Mesenchymal stem cell (in vitro differentiated cells and primary cell): Measurements from ENCODE around the gene ELK3.

Source experiments
- DNase-seq: peaks from one replicate; pipeline ENCODE4 v3.0.0-alpha.2; 2013
- H2AFZ ChIP-seq: one replicate; pipeline ENCODE4 v1.6.1; 2013; ENCODE audit warnings: low read depth, mild to moderate bottlenecking, control low read depth, inconsistent platforms, low read length, moderate library complexity
- H2AK5ac ChIP-seq: 2 replicates; pipeline ENCODE4 v1.6.1; 2013; ENCODE audit warnings: low read length, moderate library complexity, mild to moderate bottlenecking, inconsistent platforms; ENCODE audit not compliant: severe bottlenecking
- H2BK120ac ChIP-seq: one replicate; pipeline ENCODE4 v1.6.1; 2013; ENCODE audit warnings: low read depth, mild to moderate bottlenecking, inconsistent platforms, low read length, moderate library complexity
- H2BK12ac ChIP-seq, 2 experiments: one replicate each; pipeline ENCODE4 v1.6.1; 2013; ENCODE audit warnings: inconsistent platforms in 2 of 2, low read length in 2 of 2, mild to moderate bottlenecking in 2 of 2, moderate library complexity in 2 of 2, control low read depth in 1 of 2
- H2BK15ac ChIP-seq: one replicate; pipeline ENCODE4 v1.6.1; 2013; ENCODE audit warnings: mild to moderate bottlenecking, low read depth, inconsistent platforms; ENCODE audit not compliant: poor library complexity, severe bottlenecking
- H2BK5ac ChIP-seq: 2 replicates; pipeline ENCODE4 v1.6.1; 2013; ENCODE audit warnings: low read depth, mild to moderate bottlenecking, low read length, control low read depth, inconsistent platforms; ENCODE audit not compliant: poor library complexity, severe bottlenecking
- H3K14ac ChIP-seq, 2 experiments: one replicate each; pipeline ENCODE4 v1.6.1; 2013; ENCODE audit warnings: inconsistent platforms in 2 of 2, low read length in 2 of 2, control low read depth in 1 of 2, mild to moderate bottlenecking in 1 of 2, moderate library complexity in 1 of 2
- H3K18ac ChIP-seq, 2 experiments: one replicate each; pipeline ENCODE4 v1.6.1; 2013; ENCODE audit warnings: inconsistent platforms in 2 of 2, low read length in 2 of 2, control low read depth in 1 of 2, low read depth in 1 of 2, mild to moderate bottlenecking in 1 of 2
- H3K23ac ChIP-seq, 2 experiments: one replicate each; pipeline ENCODE4 v1.6.1; 2013; ENCODE audit warnings: inconsistent platforms in 2 of 2, low read length in 2 of 2, mild to moderate bottlenecking in 2 of 2, moderate library complexity in 2 of 2, control low read depth in 1 of 2
- H3K27ac ChIP-seq: 2 replicates; pipeline ENCODE4 v1.5.1; 2013; ENCODE audit warnings: mild to moderate bottlenecking, moderate library complexity, low read length, control low read depth, inconsistent platforms; ENCODE audit not compliant: poor library complexity, severe bottlenecking
- H3K27me3 ChIP-seq, 2 experiments: 2 replicates each; pipeline versions ENCODE4 v1.6.1 to v1.7.0; 2013; ENCODE audit warnings: low read length in 2 of 2, mild to moderate bottlenecking in 2 of 2, moderate library complexity in 2 of 2, control low read depth in 1 of 2, inconsistent platforms in 1 of 2; ENCODE audit not compliant: control insufficient read depth in 1 of 2, insufficient read depth in 1 of 2
- H3K36me3 ChIP-seq, 2 experiments: 2 replicates each; pipeline versions ENCODE4 v1.6.1 to v1.7.0; 2013; ENCODE audit warnings: low read length in 2 of 2, control low read depth in 1 of 2, inconsistent platforms in 1 of 2, low read depth in 1 of 2, mild to moderate bottlenecking in 1 of 2; ENCODE audit not compliant: insufficient read depth in 2 of 2, control insufficient read depth in 1 of 2
- H3K4ac ChIP-seq, 2 experiments: one replicate each; pipeline ENCODE4 v1.6.1; 2013; ENCODE audit warnings: inconsistent platforms in 2 of 2, low read length in 2 of 2, mild to moderate bottlenecking in 2 of 2, moderate library complexity in 2 of 2, control low read depth in 1 of 2, low read depth in 1 of 2
- H3K4me1 ChIP-seq: 2 replicates; pipeline ENCODE4 v1.6.1; 2013; ENCODE audit warnings: low read depth, low read length, control low read depth; ENCODE audit not compliant: control insufficient read depth, insufficient read depth
- H3K4me2 ChIP-seq: 2 replicates; pipeline ENCODE4 v1.6.1; 2013; ENCODE audit warnings: low read length, mild to moderate bottlenecking, inconsistent platforms; ENCODE audit not compliant: poor library complexity, severe bottlenecking
- H3K4me3 ChIP-seq, 2 experiments: 2 replicates each; pipeline versions ENCODE4 v1.5.1 to v1.7.0; 2013; ENCODE audit warnings: low read length in 2 of 2, mild to moderate bottlenecking in 2 of 2, control low read depth in 1 of 2, low read depth in 1 of 2; ENCODE audit not compliant: insufficient read depth in 1 of 2
- H3K79me1 ChIP-seq: replicated peaks from 2 replicates; pipeline ENCODE4 v1.6.1; 2013; ENCODE audit warnings: mild to moderate bottlenecking, control low read depth, low read length, inconsistent platforms; ENCODE audit not compliant: poor library complexity, severe bottlenecking
- H3K9ac ChIP-seq: 2 replicates; pipeline ENCODE4 v1.7.0; 2013; ENCODE audit warnings: mild to moderate bottlenecking, low read length, moderate library complexity
- H3K9me3 ChIP-seq: 2 replicates; pipeline ENCODE4 v1.7.0; 2013; ENCODE audit warnings: mild to moderate bottlenecking, low read length; ENCODE audit not compliant: control insufficient read depth
- H4K8ac ChIP-seq: one replicate; pipeline ENCODE4 v1.6.1; 2013; ENCODE audit warnings: inconsistent platforms, mild to moderate bottlenecking, low read length, moderate library complexity
- H4K91ac ChIP-seq: one replicate; pipeline ENCODE4 v1.6.1; 2013; ENCODE audit warnings: mild to moderate bottlenecking, low read length, inconsistent platforms
- WGBS: methylation state at CpG from one replicate; pipeline ENCODE4 v1.1.7; 2013; ENCODE audit warnings: mixed read lengths; 5-methylcytosine and 5-hydroxymethylcytosine counted together

The ELK3 gene

GRCh38 chr12:96234591-96235483 is 40.7 kb downstream of the ELK3 start:
- H3K27me3 ChIP-seq, result no peaks in the 10 kb centered on the region
- H3K9me3 ChIP-seq, result no peaks in the 10 kb centered on the region
- WGBS, result 95% methylated on average over 22 of the region's 22 CpGs
- H3K14ac ChIP-seq, result no peak overlapping the region
- H4K91ac ChIP-seq, result no peak overlapping the region
- peaks cover 29% of the 10 kb centered on the region for H3K79me1 ChIP-seq
- no peak overlapping the region for H3K23ac ChIP-seq
- H3K9ac ChIP-seq, result peak overlapping the region; percentile 93
- H3K4me2 ChIP-seq, result no peak overlapping the region
- H2BK5ac ChIP-seq, result no peak overlapping the region
- no peak overlapping the region for H2BK120ac ChIP-seq
- peak overlapping the region in 1 of 2 experiments; percentile 33 for H3K4me3 ChIP-seq
- H2AFZ ChIP-seq, result no peak overlapping the region
- no peak overlapping the region for H3K27ac ChIP-seq
- H3K4me1 ChIP-seq, result peaks cover 35% of the 10 kb centered on the region
- H4K8ac ChIP-seq, result no peak overlapping the region
- H2BK12ac ChIP-seq, result no peak overlapping the region
- DNase-seq, result no peak
- H3K4ac ChIP-seq, result peak overlapping the region in 1 of 2 experiments; percentile 17
- H2BK15ac ChIP-seq, result no peak overlapping the region
- peaks cover 14 to 32% of the 10 kb centered on the region in 2 experiments for H3K36me3 ChIP-seq
- H3K18ac ChIP-seq, result no peak overlapping the region
- H2AK5ac ChIP-seq, result peak overlapping the region; percentile 24

GRCh38 chr12:96235484-96235826 is 41.3 kb downstream of the ELK3 start:
- Histone ChIP-seq H3K18ac (no peak overlapping the region), H3K4me1 (peaks cover 35% of the 10 kb centered on the region), H3K36me3 (peaks cover 8 to 31% of the 10 kb centered on the region in 2 experiments), H3K79me1 (peaks cover 29% of the 10 kb centered on the region), H2BK15ac (no peak overlapping the region), H3K23ac (no peak overlapping the region), H4K91ac (no peak overlapping the region), H3K27ac (no peak overlapping the region), H4K8ac (no peak overlapping the region), H2BK120ac (no peak overlapping the region), H3K4ac (no peak overlapping the region), H2BK12ac (no peak overlapping the region), H3K14ac (no peak overlapping the region), H2AFZ (no peak overlapping the region), H3K9me3 (no peaks in the 10 kb centered on the region), H3K9ac (peak overlapping the region; percentile 90), H3K4me2 (no peak overlapping the region), H3K27me3 (no peaks in the 10 kb centered on the region), H2BK5ac (no peak overlapping the region), H3K4me3 (no peak overlapping the region), H2AK5ac (peak overlapping the region; percentile 24)
- no peak for DNase-seq
- WGBS, result 86% methylated on average over 3 of the region's 5 CpGs

GRCh38 chr12:96236221-96236822 is 42.1 kb downstream of the ELK3 start:
- Histone ChIP-seq H2BK5ac (no peak overlapping the region), H3K79me1 (peaks cover 25% of the 10 kb centered on the region), H3K4me3 (peak overlapping the region in 1 of 2 experiments; percentile 72), H2AFZ (no peak overlapping the region), H3K4ac (peak overlapping the region in 1 of 2 experiments; percentile 30), H4K91ac (no peak overlapping the region), H3K36me3 (peaks cover 6 to 27% of the 10 kb centered on the region in 2 experiments), H3K27ac (peak overlapping the region; percentile 21), H3K4me2 (no peak overlapping the region), H3K9ac (peak overlapping the region; percentile 90), H2BK120ac (no peak overlapping the region), H3K27me3 (no peaks in the 10 kb centered on the region), H2BK15ac (no peak overlapping the region), H3K4me1 (peaks cover 35% of the 10 kb centered on the region), H2BK12ac (peak overlapping the region; percentile 43 to 46), H3K14ac (peak overlapping the region in 1 of 2 experiments; percentile 76), H2AK5ac (peak overlapping the region; percentile 70), H3K23ac (peak overlapping the region in 1 of 2 experiments; percentile 70), H3K9me3 (no peaks in the 10 kb centered on the region), H4K8ac (peak overlapping the region; percentile 62), H3K18ac (peak overlapping the region in 1 of 2 experiments; percentile 46)
- no peak for DNase-seq
- 90% methylated on average over 16 of the region's 18 CpGs for WGBS

- Histone ChIP-seq H3K36me3 (peaks cover 5 to 31% of the 10 kb centered on the region in 2 experiments), H4K91ac (peak overlapping the region; percentile 55), H3K4me3 (peak overlapping the region in 1 of 2 experiments; percentile 72), H3K4me2 (no peak overlapping the region), H4K8ac (no peak overlapping the region), H2BK12ac (peak overlapping the region; percentile 46 to 80), H2AFZ (no peak overlapping the region), H3K14ac (no peak overlapping the region), H3K18ac (peak overlapping the region; percentile 40 to 42), H3K9me3 (no peaks in the 10 kb centered on the region), H2BK120ac (peak overlapping the region; percentile 24), H2BK5ac (no peak overlapping the region), H3K9ac (peak overlapping the region; percentile 90), H2BK15ac (no peak overlapping the region), H2AK5ac (peak overlapping the region; percentile 61), H3K27me3 (no peaks in the 10 kb centered on the region), H3K23ac (no peak overlapping the region), H3K4me1 (peaks cover 35% of the 10 kb centered on the region), H3K27ac (no peak overlapping the region), H3K4ac (peak overlapping the region; percentile 7 to 54), H3K79me1 (peaks cover 29% of the 10 kb centered on the region)
- WGBS, result 91% methylated on average over 6 of the region's 7 CpGs
- DNase-seq, result no peak
These were observed 42.9 kb downstream of the ELK3 start for GRCh38 chr12:96237035-96237434.
